ENCODE results near the gene OR4C12. TPM values are rescaled to one million over a fixed set of nuclear protein-coding genes. Genes with fewer than 3 reads are reported as not detected.

Gene OR4C12
- total and polyA plus RNA-seq, 2 of the 8 experiments (the other 6 are each of a cell fraction or from before 2014, with no cell fraction given), result not detected

- no peak overlapping the region for H3K56ac ChIP-seq (replicated peaks; ENCODE audit: insufficient read length, low read depth, low read length)
- no peaks in the 10 kb centered on the region for H3K27me3 ChIP-seq (replicated peaks in 1 of 4; ENCODE audit: control insufficient read depth in 3 of 4, extremely low read depth in 1 of 4, insufficient read depth in 3 of 4, low read length in 3 of 4)
- no peaks in the 10 kb centered on the region for H3K23me2 ChIP-seq (ENCODE audit: low read depth, low read length)
- H3K14ac ChIP-seq (ENCODE audit: insufficient read length), result no peak overlapping the region
- H2BK12ac ChIP-seq (ENCODE audit: low read depth, low read length), result no peak overlapping the region
- peaks cover 51 to 55% of the 10 kb centered on the region in 2 experiments for H3K9me3 ChIP-seq (ENCODE audit: insufficient read depth in 2 of 2, low read depth in 1 of 2, low read length in 1 of 2)
- H3K4me1 ChIP-seq (replicated peaks in 1 of 4; ENCODE audit: control insufficient read depth in 3 of 4, insufficient read depth in 4 of 4, low read length in 3 of 4), result no peaks in the 10 kb centered on the region
- no peak overlapping the region for H2BK5ac ChIP-seq (ENCODE audit: low read depth, low read length)
- H4K20me1 ChIP-seq (replicated peaks in 1 of 2; ENCODE audit: control insufficient read depth in 1 of 2, insufficient read depth in 2 of 2, low read length in 2 of 2), result no peaks in the 10 kb centered on the region
- H3K36me3 ChIP-seq (ENCODE audit: control insufficient read depth in 2 of 4, insufficient read depth in 4 of 4, low read length in 3 of 4), result no peaks in the 10 kb centered on the region; a peak in 1 of 8 replicates
- H3K79me1 ChIP-seq (ENCODE audit: low read depth, low read length), result no peaks in the 10 kb centered on the region
- H3K23ac ChIP-seq (ENCODE audit: insufficient read length), result no peak overlapping the region
- H3K4ac ChIP-seq (replicated peaks; ENCODE audit: insufficient read length, low read depth, low read length), result no peak overlapping the region
- H2AK5ac ChIP-seq (ENCODE audit: low read depth, low read length), result no peak overlapping the region
- no peak overlapping the region for H2AFZ ChIP-seq (ENCODE audit: low read length)
- no peak overlapping the region for H2BK15ac ChIP-seq (ENCODE audit: low read length)
- FAIRE-seq, result no peak
- 67% methylated on average over 1 of the region's 1 CpG; no CpG with 5 or more reads in 1 of the 2 experiments for WGBS, 2 experiments (ENCODE audit: extremely low coverage in 1 of 2, insufficient coverage in 1 of 2, insufficient read length in 1 of 2, insufficient replicate concordance in 2 of 2, low coverage in 1 of 2, low lambda C conversion rate in 2 of 2, missing lambda C conversion rate in 1 of 2)
- H3K79me2 ChIP-seq (ENCODE audit: control insufficient read depth in 1 of 2, insufficient read depth in 2 of 2, low read length in 2 of 2), result no peaks in the 10 kb centered on the region
- no peak overlapping the region for H3K4me3 ChIP-seq (ENCODE audit: extremely low read depth in 1 of 4, insufficient read depth in 2 of 4, low read depth in 3 of 4, low read length in 4 of 4)
- no peak for DNase-seq (ENCODE audit: low read depth in 1 of 2, low spot score in 2 of 2)
- H3K9ac ChIP-seq (replicated peaks in 1 of 4; ENCODE audit: extremely low read depth in 1 of 4, low read depth in 3 of 4, low read length in 3 of 4), result no peak overlapping the region
- no peak for TF ChIP-seq CHD1 (IDR thresholded peaks at IDR 0.05; ENCODE audit: low read depth, low read length)
- TF ChIP-seq EP300 (IDR thresholded peaks at IDR 0.05; ENCODE audit: borderline replicate concordance in 1 of 2, low read depth in 2 of 2, low read length in 2 of 2), result no peak
- TF ChIP-seq GTF2F1 (IDR thresholded peaks at IDR 0.05; ENCODE audit: borderline replicate concordance, low read depth, low read length), result no peak
- no peak for TF ChIP-seq TBP (IDR thresholded peaks at IDR 0.05; ENCODE audit: low read depth, low read length)
- no peak for TF ChIP-seq JUND (IDR thresholded peaks at IDR 0.05; ENCODE audit: low read length)
- no peak for TF ChIP-seq KDM4A (IDR thresholded peaks at IDR 0.05; ENCODE audit: low read depth, low read length, severe bottlenecking)
- no peak for TF ChIP-seq SP2 (IDR thresholded peaks at IDR 0.05; ENCODE audit: low read length)
- no peak for TF ChIP-seq EZH2 (IDR thresholded peaks at IDR 0.05; ENCODE audit: low read depth, low read length, severe bottlenecking)
- TF ChIP-seq POU5F1 (IDR thresholded peaks at IDR 0.05; ENCODE audit: low read depth, low read length), result no peak
- TF ChIP-seq BCL11A (IDR thresholded peaks at IDR 0.05; ENCODE audit: low read depth in 2 of 2, low read length in 2 of 2), result no peak
- TF ChIP-seq HDAC6 (IDR thresholded peaks at IDR 0.05; ENCODE audit: low read depth, low read length), result no peak
- TF ChIP-seq NANOG (IDR thresholded peaks at IDR 0.05; ENCODE audit: insufficient read depth, low read depth, low read length, poor library complexity, severe bottlenecking), result no peak
- no peak overlapping the region for H4K5ac ChIP-seq (ENCODE audit: insufficient read length, low read depth, low read length)
- no peak overlapping the region for H3K4me2 ChIP-seq (ENCODE audit: insufficient read depth in 1 of 2, low read depth in 2 of 2, low read length in 2 of 2)
- POLR2A ChIA-PET (ENCODE audit: partially characterized antibody), result no interaction called here
- no peak overlapping the region for H3K18ac ChIP-seq (ENCODE audit: extremely low read depth, low read length)
- no peak overlapping the region for H3K27ac ChIP-seq (ENCODE audit: low read depth, low read length)
- no peak overlapping the region for H4K8ac ChIP-seq (ENCODE audit: extremely low read depth, insufficient read depth, low read length)
- H2BK20ac ChIP-seq (ENCODE audit: low read length), result no peak overlapping the region
- CTCF ChIA-PET (ENCODE audit: partially characterized antibody), result no interaction called here
- no peak overlapping the region for H4K91ac ChIP-seq (replicated peaks; ENCODE audit: insufficient read length, low read length)
- no peak overlapping the region for H2BK120ac ChIP-seq (replicated peaks; ENCODE audit: low read depth, low read length)
Measured at GRCh38 chr11:50030193-50030592, 47.9 kb upstream of the OR4C12 start.
